H9 (cell line): ENCODE measurements around the gene NECAB3. TPM values are rescaled to one million over a fixed set of nuclear protein-coding genes. Genes with fewer than 3 reads are reported as not detected.

Source experiments
- DNase-seq: peaks from one replicate; pipeline ENCODE4 v3.0.0-alpha.2; 2017
- H2AFZ ChIP-seq: one replicate; pipeline ENCODE4 v1.6.1; 2013; ENCODE audit warnings: mild to moderate bottlenecking, low read length, control low read depth, moderate library complexity
- H2AK5ac ChIP-seq: 2 replicates; pipeline ENCODE4 v1.6.1; 2013; ENCODE audit warnings: low read length, control low read depth, mixed read lengths; ENCODE audit not compliant: insufficient read length
- H2BK120ac ChIP-seq: one replicate; pipeline ENCODE4 v1.6.1; 2013; ENCODE audit warnings: low read depth, mild to moderate bottlenecking, low read length, control low read depth, inconsistent platforms; ENCODE audit not compliant: poor library complexity, severe bottlenecking
- H2BK12ac ChIP-seq: 2 replicates; pipeline ENCODE4 v1.6.1; 2013; ENCODE audit warnings: low read length, control low read depth, mixed read lengths, low read depth; ENCODE audit not compliant: insufficient read length
- H2BK15ac ChIP-seq: 2 replicates; pipeline ENCODE4 v1.6.1; 2013; ENCODE audit warnings: low read depth, low read length, control low read depth
- H2BK20ac ChIP-seq: one replicate; pipeline ENCODE4 v1.6.1; 2013; ENCODE audit warnings: low read depth, mild to moderate bottlenecking, low read length, control low read depth, inconsistent platforms; ENCODE audit not compliant: poor library complexity, severe bottlenecking
- H2BK5ac ChIP-seq: 2 replicates; pipeline ENCODE4 v1.6.1; 2013; ENCODE audit warnings: low read length, control low read depth, mixed read lengths; ENCODE audit not compliant: insufficient read length
- H3K14ac ChIP-seq: 2 replicates; pipeline ENCODE4 v1.6.1; 2013; ENCODE audit warnings: low read length, control low read depth; ENCODE audit not compliant: insufficient read depth
- H3K18ac ChIP-seq: 2 replicates; pipeline ENCODE4 v1.6.1; 2013; ENCODE audit warnings: low read depth, mild to moderate bottlenecking, mixed read lengths, low read length, control low read depth; ENCODE audit not compliant: insufficient read length
- H3K23ac ChIP-seq: 2 replicates; pipeline ENCODE4 v1.6.1; 2013; ENCODE audit warnings: low read length, control low read depth, mixed read lengths, low read depth; ENCODE audit not compliant: insufficient read length
- H3K23me2 ChIP-seq: 2 replicates; pipeline ENCODE4 v1.6.1; 2013; ENCODE audit warnings: low read depth, mild to moderate bottlenecking, mixed read lengths, low read length, control low read depth; ENCODE audit not compliant: insufficient read length, poor library complexity, severe bottlenecking
- H3K27ac ChIP-seq: 2 replicates; pipeline ENCODE4 v1.5.1; 2013; ENCODE audit warnings: low read length, control low read depth, mixed read lengths, low read depth; ENCODE audit not compliant: insufficient read length
- H3K27me3 ChIP-seq: 2 replicates; pipeline ENCODE4 v1.6.1; 2013; ENCODE audit warnings: low read length, control low read depth, inconsistent platforms; ENCODE audit not compliant: insufficient read depth
- H3K4ac ChIP-seq: 2 replicates; pipeline ENCODE4 v1.6.1; 2013; ENCODE audit warnings: low read depth, mild to moderate bottlenecking, control low read depth, inconsistent platforms, low read length, moderate library complexity
- H3K4me1 ChIP-seq: 2 replicates; pipeline ENCODE4 v1.6.1; 2013; ENCODE audit warnings: low read length, control low read depth, inconsistent platforms; ENCODE audit not compliant: insufficient read depth
- H3K4me2 ChIP-seq: 2 replicates; pipeline ENCODE4 v1.6.1; 2013; ENCODE audit warnings: low read length, control low read depth, mixed read lengths; ENCODE audit not compliant: insufficient read length, insufficient read depth
- H3K56ac ChIP-seq: 2 replicates; pipeline ENCODE4 v1.6.1; 2013; ENCODE audit warnings: low read depth, mild to moderate bottlenecking, mixed read lengths, low read length, control low read depth; ENCODE audit not compliant: insufficient read length
- H3K79me1 ChIP-seq: 2 replicates; pipeline ENCODE4 v1.6.1; 2013; ENCODE audit warnings: low read depth, mild to moderate bottlenecking, moderate library complexity, low read length, control low read depth, inconsistent platforms; ENCODE audit not compliant: insufficient read depth, poor library complexity, severe bottlenecking
- H3K79me2 ChIP-seq: 2 replicates; pipeline ENCODE4 v1.6.1; 2013; ENCODE audit warnings: low read length, control low read depth, inconsistent platforms; ENCODE audit not compliant: insufficient read depth
- H3K9ac ChIP-seq: 2 replicates; pipeline ENCODE4 v1.6.1; 2013; ENCODE audit warnings: low read length, control low read depth, mixed read lengths; ENCODE audit not compliant: insufficient read length; ENCODE audit errors: extremely low read depth
- H3K9me3 ChIP-seq: one replicate; pipeline ENCODE4 v1.6.1; 2013; ENCODE audit warnings: low read depth, low read length, inconsistent platforms; ENCODE audit not compliant: control insufficient read depth
- H3T11ph ChIP-seq: one replicate; pipeline ENCODE4 v1.6.1; 2013; ENCODE audit warnings: mild to moderate bottlenecking, low read length, control low read depth, inconsistent platforms
- H4K20me1 ChIP-seq: one replicate; pipeline ENCODE4 v1.6.1; 2013; ENCODE audit not compliant: control insufficient read depth, insufficient read length, insufficient read depth
- H4K5ac ChIP-seq: 2 replicates; pipeline ENCODE4 v1.6.1; 2013; ENCODE audit warnings: low read depth, mild to moderate bottlenecking, mixed read lengths, low read length, control low read depth; ENCODE audit not compliant: insufficient read length
- H4K8ac ChIP-seq: replicated peaks from 2 replicates; pipeline ENCODE4 v1.6.1; 2013; ENCODE audit warnings: low read length, control low read depth, mixed read lengths, low read depth; ENCODE audit not compliant: insufficient read length
- H4K91ac ChIP-seq: 2 replicates; pipeline ENCODE4 v1.6.1; 2013; ENCODE audit warnings: low read depth, mild to moderate bottlenecking, moderate library complexity, mixed read lengths, low read length, control low read depth; ENCODE audit not compliant: insufficient read length
- H3K27ac Mint-ChIP-seq, 3 experiments: 2 replicates in 2 of 3; 3 replicates in 1 of 3; pipeline ENCODE4 v1.8.0; 2020 to 2021; ENCODE audit warnings: mixed read lengths in 3 of 3, mild to moderate bottlenecking in 1 of 3, moderate library complexity in 1 of 3
- H3K27me3 Mint-ChIP-seq: 2 replicates; pipeline ENCODE4 v1.8.0; 2021; ENCODE audit warnings: low read depth, mild to moderate bottlenecking, moderate library complexity, mixed read lengths
- H3K36me3 Mint-ChIP-seq, 3 experiments: 2 replicates in 2 of 3; 3 replicates in 1 of 3; pipeline ENCODE4 v1.8.0; 2020 to 2021; ENCODE audit warnings: low read depth in 3 of 3, mixed read lengths in 3 of 3; ENCODE audit not compliant: insufficient read depth in 1 of 3
- H3K4me1 Mint-ChIP-seq, 2 experiments: 2 replicates each; pipeline ENCODE4 v1.8.0; 2020; ENCODE audit warnings: mixed read lengths in 2 of 2
- H3K4me3 Mint-ChIP-seq, 2 experiments: 2 replicates in 1 of 2; 3 replicates in 1 of 2; pipeline ENCODE4 v1.8.0; 2020 to 2021; ENCODE audit warnings: mild to moderate bottlenecking in 2 of 2, mixed read lengths in 2 of 2, moderate library complexity in 1 of 2
- H3K9me3 Mint-ChIP-seq, 2 experiments: 2 replicates in 1 of 2; 3 replicates in 1 of 2; pipeline ENCODE4 v1.8.0; 2020; ENCODE audit warnings: mild to moderate bottlenecking in 2 of 2, mixed read lengths in 2 of 2, moderate library complexity in 1 of 2
- CTCF ChIP-seq: fragments of 200-600 bp; sonication (generic); conservative IDR thresholded peaks from 3 replicates; pipeline ENCODE4 v1.8.0; 2021; ENCODE audit warnings: antibody characterized with exemption, mild to moderate bottlenecking
- WGBS: extraction: QIAGEN DNeasy Blood & Tissue Kit; methylation state at CpG from one replicate; pipeline ENCODE4 v1.1.7; 2013; ENCODE audit warnings: missing lambda C conversion rate, low lambda C conversion rate, mixed read lengths; ENCODE audit not compliant: insufficient read length; ENCODE audit errors: extremely low coverage; 5-methylcytosine and 5-hydroxymethylcytosine counted together
- total RNA-seq: library from RNA; stranded (reverse); gene quantifications from 2 replicates; pipeline ENCODE4 v1.2.1, GENCODE V29; 2021

The NECAB3 gene
- total RNA-seq, 1 experiment from 2014 or later = 57.7 TPM

- no peak overlapping the region for H4K91ac ChIP-seq
- H3K23me2 ChIP-seq = peaks cover 7% of the 10 kb centered on the region
- no peak overlapping the region for H3K23ac ChIP-seq
- H3K4me1 ChIP-seq = no peaks in the 10 kb centered on the region
- H2AK5ac ChIP-seq = no peak overlapping the region
- H3K9me3 Mint-ChIP-seq = no peaks in the 10 kb centered on the region
- no peak overlapping the region for H2BK12ac ChIP-seq
- no peak overlapping the region for H3K14ac ChIP-seq
- DNase-seq = no peak
- no peak for TF ChIP-seq CTCF
- no peak overlapping the region for H2BK20ac ChIP-seq
- no peak overlapping the region for H4K8ac ChIP-seq
- no peak overlapping the region for H3K4ac ChIP-seq
- H2AFZ ChIP-seq = no peak overlapping the region
- no peaks in the 10 kb centered on the region for H3K27me3 ChIP-seq
- no peak overlapping the region for H3K18ac ChIP-seq
- WGBS = no CpG with 5 or more reads among the region's 20 CpGs
- no peak overlapping the region for H3K27ac ChIP-seq
- H3K36me3 Mint-ChIP-seq = peaks cover 27 to 65% (median 41%) of the 10 kb centered on the region in 3 experiments; a peak in 6 of 7 replicates
- no peak overlapping the region for H3T11ph ChIP-seq
- no peak overlapping the region for H2BK15ac ChIP-seq
- no peaks in the 10 kb centered on the region; the same call in 1 of the 2 replicates for H3K27me3 Mint-ChIP-seq
- H3K9me3 ChIP-seq = no peaks in the 10 kb centered on the region
- no peak overlapping the region for H2BK5ac ChIP-seq
- H3K4me3 Mint-ChIP-seq = no peak overlapping the region
- H2BK120ac ChIP-seq = no peak overlapping the region
- 0 out of 7 replicates have a peak overlapping the region, but pooled peaks of 1 of the 3 experiments have one; percentile 60 for H3K27ac Mint-ChIP-seq
- H3K4me1 Mint-ChIP-seq = peaks cover 25% of the 10 kb centered on the region in 2 experiments
- no peaks in the 10 kb centered on the region for H4K20me1 ChIP-seq
- H3K56ac ChIP-seq = no peak overlapping the region
- H3K79me1 ChIP-seq = no peaks in the 10 kb centered on the region
- H3K4me2 ChIP-seq = no peak overlapping the region
- H3K79me2 ChIP-seq = peaks cover 7% of the 10 kb centered on the region; the same call in 1 of the 2 replicates
- no peak overlapping the region for H3K9ac ChIP-seq
- H4K5ac ChIP-seq = no peak overlapping the region
These were observed 5.7 kb upstream of the NECAB3 start for GRCh38 chr20:33679758-33680485.
